Ovary (tissue), 9 donors: ENCODE measurements around the gene CORO1C. TPM values are rescaled to one million over a fixed set of nuclear protein-coding genes. Genes with fewer than 3 reads are reported as not detected.

Source experiments
- DNase-seq, 5 donors: peaks; one replicate each; pipeline ENCODE4 v3.0.0-alpha.2; 2019 to 2020
- H3K27ac ChIP-seq, 2 donors: fragments of 200-600 bp; one replicate each; pipeline versions ENCODE4 v1.5.1 to v1.8.0; 2019 to 2022
- H3K27me3 ChIP-seq: fragments of 200-600 bp; one replicate; pipeline ENCODE4 v1.8.0; 2022
- H3K36me3 ChIP-seq: fragments of 200-600 bp; sonication (generic); one replicate; pipeline ENCODE4 v1.5.1; 2019
- H3K4me1 ChIP-seq: one replicate; pipeline ENCODE4 v1.8.1; 2013; ENCODE audit warnings: mild to moderate bottlenecking, moderate library complexity; ENCODE audit not compliant: insufficient read depth
- H3K4me3 ChIP-seq: fragments of 200-600 bp; sonication (generic); one replicate; pipeline ENCODE4 v1.5.1; 2017
- H3K9me3 ChIP-seq, 2 donors: fragments of 200-600 bp in 1 of 2; sonication (generic) in 1 of 2; one replicate each; pipeline versions ENCODE4 v1.5.1 to v1.8.1; 2013 to 2019; ENCODE audit warnings: mild to moderate bottlenecking in 1 of 2, moderate library complexity in 1 of 2
- CTCF ChIP-seq, 3 donors: fragments of 450-650 bp in 2 of 3; fragments of 200-600 bp in 1 of 3; IDR thresholded peaks; one replicate each; pipeline versions ENCODE4 v1.5.1 to v1.8.0; 2016 to 2022; ENCODE audit warnings: antibody characterized with exemption in 3 of 3, mild to moderate bottlenecking in 1 of 3
- EP300 ChIP-seq: sonication (generic); formaldehyde crosslinking; IDR thresholded peaks from one replicate; pipeline ENCODE4 v1.6.1; 2017; ENCODE audit warnings: antibody characterized with exemption
- POLR2A ChIP-seq: fragments of 450-650 bp; IDR thresholded peaks from one replicate; pipeline ENCODE4 v1.6.1; 2017; ENCODE audit warnings: antibody characterized with exemption, mild to moderate bottlenecking, moderate library complexity
- WGBS, 3 donors: extraction: QIAGEN DNeasy Blood & Tissue Kit in 1 of 3; methylation state at CpG; one replicate each; pipeline versions ENCODE4 v1.1.5 to v1.1.7; 2013 to 2017; 5-methylcytosine and 5-hydroxymethylcytosine counted together
- intact Hi-C, 4 donors: fragments of 100-400 bp; cut with DNase I; formaldehyde crosslinking; loops; one replicate each; pipeline versions ENCODE4 v1.11.0 to v1.15.1; 2022 to 2023
- polyA plus RNA-seq, 2 donors: library from polyadenylated mRNA; stranded (reverse); fragments of 200-250 nt in 1 of 2; fragments of 350-450 nt in 1 of 2; fragmentation: Illumina TruSeq in 1 of 2; extraction: RNeasy Lipid Tissue Mini Kit (QIAGEN cat#74804) in 1 of 2; gene quantifications; one replicate each; pipeline ENCODE4 v1.2.3, GENCODE V29; 2013 to 2014
- total RNA-seq, 7 donors: library from RNA; depleted of rRNA in 2 of 7; stranded (reverse); fragments of >200 nt in 2 of 7; fragmentation: NEBNext Ultra II Directional in 3 of 7; extraction: Animal tissue kit (Norgen Biotek cat#: 25700) in 3 of 7; gene quantifications; one replicate each; pipeline versions ENCODE4 v1.1.0 to v1.2.4, GENCODE V29; 2016 to 2023
- donor health status: DM: no; HTN: no; CAD: no; lungs with moderate emphysema.
- donor health status: DM: no; HTN: no; CAD: no.
- donor health status: Bipolar disorder and iron deficiency.
- donor health status: DM: yes; HTN: yes; CAD: no.
- donor health status: DM: no; HTN: no; CAD: no.
- donor health status: DM: yes; HTN: yes; CAD: no.

The CORO1C gene
- total and polyA plus RNA-seq, 9 donors: 35.1 to 143 (median 113) TPM

- intact Hi-C loops: no loop called here
- TF ChIP-seq POLR2A: no peak
- 58 to 62% (median 60%) methylated on average over 11 of the region's 11 CpGs for WGBS, 3 donors
- Histone ChIP-seq H3K27me3 (no peaks in the 10 kb centered on the region), H3K4me3 (no peak overlapping the region), H3K27ac (no peak overlapping the region), H3K36me3 (no peaks in the 10 kb centered on the region), H3K4me1 (peaks cover 16% of the 10 kb centered on the region), H3K9me3 (no peaks in the 10 kb centered on the region)
- no peak for DNase-seq
Observed at GRCh38 chr12:108770269-108770829, 39.0 kb upstream of the CORO1C start.

- H3K27ac ChIP-seq: no peak overlapping the region
- H3K36me3 ChIP-seq: no peaks in the 10 kb centered on the region
- peaks cover 20% of the 10 kb centered on the region for H3K4me1 ChIP-seq
- TF ChIP-seq POLR2A (no peak), EP300 (no peak), CTCF (IDR thresholded peaks at IDR 0.05) (no peak)
- DNase-seq: no peak
- H3K9me3 ChIP-seq: no peaks in the 10 kb centered on the region
- intact Hi-C loops: no loop called here
- no peaks in the 10 kb centered on the region for H3K27me3 ChIP-seq
- WGBS, 3 donors: 53 to 59% (median 56%) methylated on average over 39 to 40 of the region's 40 CpGs
- H3K4me3 ChIP-seq: peak overlapping the region; percentile 28
Observed at GRCh38 chr12:108768591-108769500, 37.5 kb upstream of the CORO1C start.

GRCh38 chr12:108766294-108766693 is 35.0 kb upstream of the CORO1C start:
- WGBS, 3 donors: 96 to 97% (median 97%) methylated on average over 6 of the region's 6 CpGs
- Histone ChIP-seq H3K27me3 (no peaks in the 10 kb centered on the region), H3K4me1 (peaks cover 10% of the 10 kb centered on the region), H3K36me3 (no peaks in the 10 kb centered on the region), H3K9me3 (no peaks in the 10 kb centered on the region), H3K4me3 (no peak overlapping the region), H3K27ac (no peak overlapping the region)
- DNase-seq: no peak
- TF ChIP-seq CTCF (IDR thresholded peaks at IDR 0.05): no peak
- no peak for TF ChIP-seq EP300
- no peak for TF ChIP-seq POLR2A
- intact Hi-C loops: no loop called here

GRCh38 chr12:108765289-108765764 is 34.0 kb upstream of the CORO1C start:
- intact Hi-C loops: no loop called here

More at GRCh38 chr12:108765289-108765764, 34.0 kb upstream of the CORO1C start:
- WGBS, 3 donors: 30 to 43% (median 32%) methylated on average over 10 of the region's 10 CpGs
- Histone ChIP-seq H3K27ac (peak overlapping the region in 1 of 2 donors; percentile 17), H3K36me3 (no peaks in the 10 kb centered on the region), H3K27me3 (no peaks in the 10 kb centered on the region), H3K9me3 (no peaks in the 10 kb centered on the region), H3K4me3 (no peak overlapping the region), H3K4me1 (peaks cover 10% of the 10 kb centered on the region)
- DNase-seq: peak in 4 of 5 donors; percentile 39 to 67 (median 50)
- no peak for TF ChIP-seq POLR2A
- TF ChIP-seq EP300: no peak
- no peak for TF ChIP-seq CTCF (IDR thresholded peaks at IDR 0.05)
